GM23248 (cell line): ENCODE results near the gene PA2G4.

Experiments
- EZH2 ChIP-seq: fragments of 200-600 bp; sonication (generic); IDR thresholded peaks from 2 replicates; pipeline ENCODE4 v1.6.1; 2018; ENCODE audit warnings: antibody characterized with exemption, mild to moderate bottlenecking; ENCODE audit not compliant: insufficient read depth, poor library complexity, severe bottlenecking
- EZH2phosphoT487 ChIP-seq: fragments of 200-600 bp; sonication (generic); IDR thresholded peaks from 2 replicates; pipeline ENCODE4 v1.6.1; 2018; ENCODE audit warnings: antibody characterized with exemption, moderate library complexity, mild to moderate bottlenecking, low read depth; ENCODE audit not compliant: insufficient read depth

DNA sequence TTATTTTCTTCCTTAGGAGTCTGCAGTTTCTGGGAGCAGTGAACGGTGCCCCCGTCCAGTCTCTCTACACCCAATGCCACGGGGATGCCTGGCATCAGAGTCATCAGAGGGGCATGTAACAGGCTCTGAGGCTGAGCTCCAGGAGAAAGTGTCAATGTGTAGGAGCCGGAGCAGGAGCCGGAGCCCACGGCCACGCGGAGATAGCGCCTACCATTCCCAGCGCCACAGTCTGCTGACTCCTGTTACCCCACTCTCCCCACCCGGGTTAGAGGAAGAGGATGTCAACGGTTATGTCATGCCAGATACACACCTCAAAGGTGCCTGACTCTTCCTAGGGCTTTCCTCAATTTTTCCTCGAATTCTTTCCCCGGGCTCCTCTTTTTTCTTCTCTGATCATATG, 3.3 kb upstream of the PA2G4 start:
- TF ChIP-seq EZH2 = no peak
- no peak for TF ChIP-seq EZH2phosphoT487
